Superior temporal gyrus (tissue), 1 donor: ENCODE data around the gene MYH6.
"Not testable (repeated sequence)": the region's sequence is repeated elsewhere in the genome, so short reads cannot be mapped to it uniquely, and the experiment has no call there.

ENCODE experiments used
- DNase-seq: peaks from one replicate; pipeline ENCODE4 v3.0.0-alpha.2; 2016; ENCODE audit errors: extremely low spot score

The MYH6 gene

GRCh38 chr14:23407516-23408306 is at the start of gene MYH6:
Gene MYH6 (minus strand): TSS chr14:23408273. CDS start chr14:23407223, 1,050 bp downstream.
- no peak for DNase-seq

GRCh38 chr14:23456883-23457586 is 49.0 kb upstream of the MYH6 start:
- DNase-seq: not testable (repeated sequence)

- no peak for DNase-seq
Observed at GRCh38 chr14:23454445-23454856, 46.4 kb upstream of the MYH6 start.

- no peak for DNase-seq
Observed at GRCh38 chr14:23452237-23452636, 44.2 kb upstream of the MYH6 start.

- no peak for DNase-seq
Observed at GRCh38 chr14:23450379-23450778, 42.3 kb upstream of the MYH6 start.

GRCh38 chr14:23449314-23449713 is 41.2 kb upstream of the MYH6 start:
- DNase-seq: no peak

- DNase-seq: no peak
Observed at GRCh38 chr14:23447361-23448350, 39.6 kb upstream of the MYH6 start.

- no peak for DNase-seq
Observed at GRCh38 chr14:23446291-23446851, 38.3 kb upstream of the MYH6 start.

GRCh38 chr14:23445773-23446172 is 37.7 kb upstream of the MYH6 start:
- no peak for DNase-seq

GRCh38 chr14:23444314-23444713 is 36.2 kb upstream of the MYH6 start:
- DNase-seq: no peak

- DNase-seq: no peak
Observed at GRCh38 chr14:23443881-23444280, 35.8 kb upstream of the MYH6 start.

GRCh38 chr14:23443411-23443812 is 35.3 kb upstream of the MYH6 start:
- no peak for DNase-seq

- no peak for DNase-seq
Observed at GRCh38 chr14:23442721-23443356, 34.8 kb upstream of the MYH6 start.

- no peak for DNase-seq
Observed at GRCh38 chr14:23441076-23441475, 33.0 kb upstream of the MYH6 start.

- no peak for DNase-seq
Observed at GRCh38 chr14:23439107-23439835, 31.2 kb upstream of the MYH6 start.

- no peak for DNase-seq
Observed at GRCh38 chr14:23438101-23438971, 30.3 kb upstream of the MYH6 start.

- DNase-seq: no peak
Observed at GRCh38 chr14:23437133-23438100, 29.3 kb upstream of the MYH6 start.
